Omental fat pad (tissue), 4 donors: Measurements from ENCODE around the gene ZBTB48. TPM values are rescaled to one million over a fixed set of nuclear protein-coding genes. Genes with fewer than 3 reads are reported as not detected.

ENCODE experiments used
- ATAC-seq: fragments of 150-250 bp; one replicate; pipeline ENCODE4 v1.9.1; 2016; ENCODE audit warnings: mild to moderate bottlenecking, moderate library complexity; ENCODE audit not compliant: low FRiP score
- DNase-seq: peaks from one replicate; pipeline ENCODE4 v3.0.0-alpha.2; 2019; ENCODE audit warnings: low spot score
- total RNA-seq, 4 donors: library from RNA; depleted of rRNA; stranded (reverse); fragments of >200 nt; gene quantifications; one replicate each; pipeline ENCODE4 v1.1.0, GENCODE V29; 2016
- TF ChIP-seq, protein P1 (sequence below), 3 donors: fragments of 450-650 bp; IDR thresholded peaks; one replicate each; pipeline ENCODE4 v1.5.1; 2016 to 2017; ENCODE audit warnings: antibody characterized with exemption in 3 of 3, mild to moderate bottlenecking in 3 of 3, moderate library complexity in 2 of 3

Gene ZBTB48
- total RNA-seq, 4 donors from 2014 or later = 9.9 to 19.2 (median 13.4) TPM

DNA sequence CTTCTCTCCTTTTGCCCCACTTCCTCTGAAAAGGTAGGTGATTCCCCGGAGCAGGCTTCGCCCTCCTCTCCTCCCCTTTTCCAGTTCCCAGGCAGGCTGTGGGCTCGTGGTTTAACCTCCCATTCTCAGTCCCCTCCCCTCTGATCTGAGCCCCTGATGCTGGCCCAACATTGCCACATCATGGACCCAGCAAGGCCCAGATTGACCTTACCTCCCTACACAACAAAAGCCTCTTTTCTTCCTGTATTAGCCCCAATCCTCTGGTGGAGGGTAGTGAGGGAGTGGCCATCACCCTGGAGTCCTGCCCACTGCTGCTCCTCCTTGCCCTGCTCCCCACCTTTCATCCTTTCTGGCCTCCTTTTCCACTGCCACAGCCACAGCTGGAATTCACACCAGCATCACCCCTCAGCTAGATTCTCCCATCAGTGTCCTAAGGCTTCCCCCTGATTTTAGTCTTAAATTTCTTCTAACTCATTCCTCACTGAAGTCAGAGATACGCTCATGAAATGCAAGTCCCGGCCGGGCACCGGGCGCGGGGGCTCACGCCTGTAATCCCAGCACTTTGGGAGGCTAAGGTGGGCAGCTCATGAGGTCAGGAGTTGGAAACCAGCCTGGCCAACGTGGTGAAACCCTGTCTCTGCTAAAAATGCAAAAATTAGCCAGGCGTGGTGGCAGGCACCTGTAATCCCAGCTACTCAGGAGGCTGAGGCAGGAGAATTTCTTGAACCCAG, 7.0 kb upstream of the ZBTB48 start:
- ATAC-seq (no peak), DNase-seq (no peak)
- TF ChIP-seq, protein P1, sequence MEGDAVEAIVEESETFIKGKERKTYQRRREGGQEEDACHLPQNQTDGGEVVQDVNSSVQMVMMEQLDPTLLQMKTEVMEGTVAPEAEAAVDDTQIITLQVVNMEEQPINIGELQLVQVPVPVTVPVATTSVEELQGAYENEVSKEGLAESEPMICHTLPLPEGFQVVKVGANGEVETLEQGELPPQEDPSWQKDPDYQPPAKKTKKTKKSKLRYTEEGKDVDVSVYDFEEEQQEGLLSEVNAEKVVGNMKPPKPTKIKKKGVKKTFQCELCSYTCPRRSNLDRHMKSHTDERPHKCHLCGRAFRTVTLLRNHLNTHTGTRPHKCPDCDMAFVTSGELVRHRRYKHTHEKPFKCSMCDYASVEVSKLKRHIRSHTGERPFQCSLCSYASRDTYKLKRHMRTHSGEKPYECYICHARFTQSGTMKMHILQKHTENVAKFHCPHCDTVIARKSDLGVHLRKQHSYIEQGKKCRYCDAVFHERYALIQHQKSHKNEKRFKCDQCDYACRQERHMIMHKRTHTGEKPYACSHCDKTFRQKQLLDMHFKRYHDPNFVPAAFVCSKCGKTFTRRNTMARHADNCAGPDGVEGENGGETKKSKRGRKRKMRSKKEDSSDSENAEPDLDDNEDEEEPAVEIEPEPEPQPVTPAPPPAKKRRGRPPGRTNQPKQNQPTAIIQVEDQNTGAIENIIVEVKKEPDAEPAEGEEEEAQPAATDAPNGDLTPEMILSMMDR (IDR thresholded peaks at IDR 0.05) = no peak

GRCh38 chr1:6574025-6574620, 5.7 kb upstream of the ZBTB48 start:
- TF ChIP-seq, protein P1 (IDR thresholded peaks at IDR 0.05) = no peak
- DNase-seq = no peak

GRCh38 chr1:6574818-6575217, 5.0 kb upstream of the ZBTB48 start:
- ATAC-seq = no peak
- DNase-seq = no peak
- TF ChIP-seq, protein P1 (IDR thresholded peaks at IDR 0.05) = no peak

More at GRCh38 chr1:6574025-6574620, 5.7 kb upstream of the ZBTB48 start:
- no peak for ATAC-seq

GRCh38 chr1:6577831-6578525, 1.8 kb upstream of the ZBTB48 start:
- TF ChIP-seq, protein P1 (IDR thresholded peaks at IDR 0.05) = no peak
- ATAC-seq = peak; percentile 33

GRCh38 chr1:6578624-6579373, 995 bp upstream of the ZBTB48 start:
- no peak for DNase-seq
- TF ChIP-seq, protein P1 (IDR thresholded peaks at IDR 0.05) = no peak
- ATAC-seq = no peak

More at GRCh38 chr1:6577831-6578525, 1.8 kb upstream of the ZBTB48 start:
- no peak for DNase-seq

GRCh38 chr1:6580119-6580592, 362 bp downstream of the ZBTB48 start:
- ATAC-seq (peak; percentile 30), DNase-seq (no peak)
- TF ChIP-seq, protein P1 (IDR thresholded peaks at IDR 0.05) = no peak
